Coronary artery (tissue), 2 donors: ENCODE results near the gene FKBP7.
A peak's percentile ranks its signal among the peaks of the same experiment; 100 is the strongest.

Experiments
- DNase-seq: peaks from one replicate; pipeline ENCODE4 v3.0.0-alpha.2; 2017; ENCODE audit warnings: low spot score
- H3K27ac ChIP-seq, 2 donors: fragments of 200-600 bp; sonication (generic); one replicate each; pipeline ENCODE4 v1.5.1; 2016 to 2019
- H3K4me3 ChIP-seq: fragments of 200-600 bp; sonication (generic); 2 replicates; pipeline ENCODE4 v1.5.1; 2016; ENCODE audit warnings: mild to moderate bottlenecking, moderate library complexity
- TF ChIP-seq, protein P1 (sequence below): fragments of 200-600 bp; sonication (generic); IDR thresholded peaks from one replicate; pipeline ENCODE4 v1.5.1; 2019; ENCODE audit warnings: antibody characterized with exemption

The FKBP7 gene

DNA sequence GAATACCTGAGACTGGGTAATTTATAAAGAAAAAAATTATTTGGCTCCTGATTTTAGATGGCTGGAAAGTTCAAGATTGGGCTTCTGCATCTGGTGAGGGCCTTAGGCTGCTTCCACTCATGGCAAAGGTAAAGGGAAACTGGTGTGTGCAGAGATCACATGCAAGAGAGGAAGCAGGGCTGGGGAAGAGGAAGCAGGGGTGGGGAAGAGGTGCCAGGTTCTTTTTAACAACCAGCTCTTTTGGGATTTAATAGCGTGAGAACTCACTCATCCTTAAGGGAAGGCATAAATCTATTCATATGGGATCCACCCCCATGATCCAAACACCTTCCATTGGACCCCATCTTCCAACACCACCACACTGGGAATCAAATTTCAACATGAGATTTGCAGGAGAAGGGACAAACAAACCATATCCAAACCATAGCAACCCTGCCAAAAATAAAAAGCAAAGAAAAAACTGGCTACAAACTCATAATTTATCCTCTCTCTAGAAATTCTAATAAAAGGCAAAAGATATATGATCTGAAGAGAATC lies 57.9 kb downstream of the FKBP7 start:
- Histone ChIP-seq H3K4me3 (no peak overlapping the region), H3K27ac (no peak overlapping the region)
- no peak for DNase-seq
- TF ChIP-seq, protein P1, sequence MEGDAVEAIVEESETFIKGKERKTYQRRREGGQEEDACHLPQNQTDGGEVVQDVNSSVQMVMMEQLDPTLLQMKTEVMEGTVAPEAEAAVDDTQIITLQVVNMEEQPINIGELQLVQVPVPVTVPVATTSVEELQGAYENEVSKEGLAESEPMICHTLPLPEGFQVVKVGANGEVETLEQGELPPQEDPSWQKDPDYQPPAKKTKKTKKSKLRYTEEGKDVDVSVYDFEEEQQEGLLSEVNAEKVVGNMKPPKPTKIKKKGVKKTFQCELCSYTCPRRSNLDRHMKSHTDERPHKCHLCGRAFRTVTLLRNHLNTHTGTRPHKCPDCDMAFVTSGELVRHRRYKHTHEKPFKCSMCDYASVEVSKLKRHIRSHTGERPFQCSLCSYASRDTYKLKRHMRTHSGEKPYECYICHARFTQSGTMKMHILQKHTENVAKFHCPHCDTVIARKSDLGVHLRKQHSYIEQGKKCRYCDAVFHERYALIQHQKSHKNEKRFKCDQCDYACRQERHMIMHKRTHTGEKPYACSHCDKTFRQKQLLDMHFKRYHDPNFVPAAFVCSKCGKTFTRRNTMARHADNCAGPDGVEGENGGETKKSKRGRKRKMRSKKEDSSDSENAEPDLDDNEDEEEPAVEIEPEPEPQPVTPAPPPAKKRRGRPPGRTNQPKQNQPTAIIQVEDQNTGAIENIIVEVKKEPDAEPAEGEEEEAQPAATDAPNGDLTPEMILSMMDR, result no peak

DNA sequence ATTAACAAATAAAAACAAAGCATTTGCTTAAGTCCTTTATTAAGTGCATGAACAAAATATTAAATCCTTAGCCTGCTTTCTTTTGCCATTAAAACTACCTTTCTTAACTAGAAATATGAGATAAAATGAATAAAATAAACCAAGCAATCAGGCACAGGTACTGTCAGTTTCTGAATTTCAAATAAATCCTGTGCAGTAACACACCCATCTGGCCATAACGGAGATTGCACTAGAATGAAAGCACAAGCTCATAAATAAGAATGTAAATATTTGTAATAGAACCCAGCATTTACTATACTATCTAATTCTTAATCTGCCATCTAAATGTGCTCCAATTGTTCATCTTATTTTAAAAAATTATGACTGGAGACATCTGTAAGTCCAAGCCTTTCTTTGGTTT lies 59.3 kb downstream of the FKBP7 start:
- DNase-seq, result no peak
- TF ChIP-seq, protein P1, result no peak
- Histone ChIP-seq H3K4me3 (no peak overlapping the region), H3K27ac (no peak overlapping the region)

DNA sequence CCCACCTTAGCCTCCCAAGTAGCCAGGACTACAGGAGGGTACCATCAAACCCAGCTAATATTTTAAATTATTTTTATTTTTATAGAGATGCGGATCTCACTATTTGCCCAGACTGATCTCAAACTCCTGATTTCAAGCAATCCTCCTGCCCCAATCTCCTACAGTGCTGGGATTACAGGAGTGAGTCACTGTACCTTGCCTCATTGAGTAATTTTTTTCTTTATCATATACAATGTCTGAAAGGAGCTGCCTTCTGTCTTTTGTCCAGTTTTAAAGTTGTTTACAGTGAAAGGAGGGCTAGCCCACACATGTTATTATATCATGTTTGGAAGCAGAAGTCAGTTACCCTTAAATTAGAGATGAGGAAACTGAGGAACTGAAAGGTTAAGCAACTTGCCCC lies 60.0 kb downstream of the FKBP7 start:
- H3K4me3 ChIP-seq, result no peak overlapping the region
- TF ChIP-seq, protein P1, result no peak
- DNase-seq, result no peak

DNA sequence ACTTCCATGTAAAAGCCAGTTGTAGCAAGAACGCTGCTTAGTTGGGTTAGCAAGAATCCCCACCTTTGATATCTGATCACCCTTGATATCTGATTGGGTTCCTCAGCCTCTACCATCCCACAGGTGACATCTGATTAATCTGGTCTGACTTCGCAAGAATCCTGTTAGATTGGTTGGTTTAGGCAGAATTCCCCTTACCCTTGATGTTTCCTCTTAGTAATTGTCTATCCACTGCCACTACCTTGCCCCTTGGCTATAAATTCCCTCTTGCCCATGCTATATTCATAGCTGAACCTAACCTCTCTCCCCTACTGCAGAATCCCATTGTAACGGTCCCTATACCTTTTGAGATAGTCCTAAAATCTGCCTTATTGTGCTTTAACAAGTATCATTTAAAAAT lies 60.5 kb downstream of the FKBP7 start:
- Histone ChIP-seq H3K4me3 (no peak overlapping the region), H3K27ac (no peak overlapping the region)
- TF ChIP-seq, protein P1, result no peak
- no peak for DNase-seq

More for the DNA sequence above, 60.0 kb downstream of the FKBP7 start:
- H3K27ac ChIP-seq, result no peak overlapping the region

DNA sequence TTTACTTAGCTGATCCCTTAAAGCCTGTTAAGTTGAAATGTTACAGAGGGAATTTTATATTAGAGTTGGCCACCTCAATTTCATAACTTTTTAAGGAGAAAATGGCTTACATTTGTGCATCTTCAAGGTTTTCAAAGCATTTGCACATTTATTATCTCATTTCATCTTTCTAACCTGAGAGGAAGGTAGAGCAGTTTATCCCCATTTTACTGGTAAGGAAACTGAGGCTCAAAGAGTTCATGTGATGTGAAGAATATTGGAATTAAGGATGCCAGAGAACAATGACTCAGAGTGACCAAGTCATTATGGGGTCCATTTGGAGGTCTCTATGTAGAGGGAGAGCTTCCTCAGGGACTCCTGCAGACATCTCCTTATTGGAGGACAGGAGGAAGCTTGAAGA lies 62.4 kb downstream of the FKBP7 start:
- TF ChIP-seq, protein P1, result no peak
- H3K27ac ChIP-seq, result no peak overlapping the region

DNA sequence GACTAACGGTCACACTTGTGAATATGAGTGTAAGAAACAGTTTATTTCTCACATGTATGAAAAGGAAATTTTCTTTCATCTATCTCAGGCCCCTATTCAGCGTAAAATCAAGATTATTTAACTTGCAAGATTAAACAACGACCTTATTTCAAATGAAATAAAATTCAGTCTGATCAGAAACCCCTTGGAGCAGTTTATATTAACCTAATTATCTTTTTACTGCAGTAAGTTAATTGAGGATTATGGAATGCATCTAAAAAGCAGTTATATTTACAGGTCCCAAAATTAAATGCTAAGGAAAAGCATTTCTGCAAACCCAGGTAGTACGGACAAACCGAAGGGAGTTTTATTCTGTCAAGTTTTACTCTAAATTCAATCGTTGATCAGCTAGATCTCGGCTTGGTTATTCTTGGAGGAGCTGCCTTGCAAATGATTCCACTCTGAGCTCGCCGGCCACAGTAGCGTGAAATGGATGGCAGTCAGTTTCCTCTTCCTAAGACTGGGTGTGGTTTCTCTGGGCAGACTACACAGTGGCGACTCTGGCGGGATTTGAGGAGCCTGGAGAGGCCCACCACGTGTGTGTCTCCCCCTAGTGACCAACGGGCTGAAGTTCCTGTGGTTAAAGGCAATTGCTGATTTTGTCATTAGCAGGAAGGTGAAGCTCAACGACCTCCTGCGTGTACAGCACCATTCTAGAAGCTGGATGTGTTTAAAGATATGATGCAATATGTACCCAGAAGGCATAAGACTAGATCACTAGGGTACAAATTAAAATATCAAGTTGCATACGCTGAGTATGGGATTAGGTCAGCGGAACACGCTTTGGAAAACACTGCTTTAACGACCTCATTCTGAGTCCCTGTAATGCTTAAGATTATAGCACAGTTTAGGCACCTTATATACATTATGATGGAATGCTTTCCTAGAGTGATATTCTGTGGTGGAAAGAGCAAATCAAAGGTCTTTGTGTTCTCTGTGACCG lies 63.8 kb downstream of the FKBP7 start:
- DNase-seq, result peak; percentile 92
- Histone ChIP-seq H3K4me3 (peak overlapping the region; percentile 75), H3K27ac (peak overlapping the region; percentile 88 to 89)
- TF ChIP-seq, protein P1, result peak; percentile 80

More for the DNA sequence above, 62.4 kb downstream of the FKBP7 start:
- no peak overlapping the region for H3K4me3 ChIP-seq
- DNase-seq, result no peak
